Aorta (tissue), 5 donors: ENCODE data around the gene GOLGA8N. TPM values are rescaled to one million over a fixed set of nuclear protein-coding genes. Genes with fewer than 3 reads are reported as not detected.

ENCODE experiments used
- ATAC-seq: fragments of 200-7000 bp; cut with Tn5 transposase; one replicate; pipeline ENCODE4 v1.9.1; 2022; ENCODE audit warnings: moderate library complexity; ENCODE audit not compliant: low FRiP score
- DNase-seq, 2 donors: peaks; one replicate each; pipeline ENCODE4 v3.0.0-alpha.2; 2020
- H3K27ac ChIP-seq, 2 donors: one replicate each; pipeline ENCODE4 v1.5.1; 2013; ENCODE audit warnings: low read length in 2 of 2, mild to moderate bottlenecking in 2 of 2, moderate library complexity in 2 of 2, control low read depth in 1 of 2, inconsistent platforms in 1 of 2, low read depth in 1 of 2
- H3K27me3 ChIP-seq, 2 donors: one replicate each; pipeline ENCODE4 v1.6.1; 2013; ENCODE audit warnings: control low read depth in 1 of 2, low read length in 1 of 2, mild to moderate bottlenecking in 1 of 2, moderate library complexity in 1 of 2; ENCODE audit not compliant: insufficient read depth in 2 of 2, control insufficient read depth in 1 of 2
- H3K36me3 ChIP-seq, 2 donors: one replicate each; pipeline ENCODE4 v1.6.1; 2013; ENCODE audit warnings: control low read depth in 1 of 2, low read length in 1 of 2, mild to moderate bottlenecking in 1 of 2; ENCODE audit not compliant: insufficient read depth in 2 of 2, control insufficient read depth in 1 of 2
- H3K4me1 ChIP-seq, 2 donors: one replicate each; pipeline ENCODE4 v1.6.1; 2013; ENCODE audit warnings: low read length in 2 of 2, control low read depth in 1 of 2, mild to moderate bottlenecking in 1 of 2, moderate library complexity in 1 of 2; ENCODE audit not compliant: insufficient read depth in 2 of 2, control insufficient read depth in 1 of 2
- H3K4me3 ChIP-seq, 2 donors: one replicate each; pipeline ENCODE4 v1.5.1; 2013; ENCODE audit warnings: low read length in 2 of 2, control low read depth in 1 of 2, mild to moderate bottlenecking in 1 of 2
- H3K9me3 ChIP-seq: one replicate; pipeline ENCODE4 v1.6.1; 2013; ENCODE audit warnings: mild to moderate bottlenecking, low read length; ENCODE audit not compliant: control insufficient read depth
- WGBS, 2 donors: extraction: QIAGEN DNeasy Blood & Tissue Kit; methylation state at CpG; one replicate each; pipeline ENCODE4 v1.1.7; 2013; 5-methylcytosine and 5-hydroxymethylcytosine counted together
- intact Hi-C, 2 donors: fragments of 100-400 bp; cut with DNase I; formaldehyde crosslinking; loops; one replicate each; pipeline versions ENCODE4 v1.14.2 to v1.15.0; 2022
- polyA plus RNA-seq, 2 donors: library from polyadenylated mRNA; stranded (reverse); fragments of 200-250 nt; gene quantifications; one replicate each; pipeline ENCODE4 v1.2.3, GENCODE V29; 2013
- total RNA-seq, 2 donors: library from RNA; stranded (reverse); fragmentation: NEBNext Ultra II Directional; extraction: Animal tissue kit (Norgen Biotek cat#: 25700); gene quantifications; one replicate each; pipeline ENCODE4 v1.2.1, GENCODE V29; 2021
- donor health status: healthy with polysubstance abuse.
- donor health status: Bipolar disorder and iron deficiency.
- donor health status: DM: no; HTN: no; CAD: no.
- donor health status: DM: no; HTN: no; CAD: no.
- donor health status: DM: yes; HTN: yes; CAD: no.

The GOLGA8N gene
- total and polyA plus RNA-seq, 4 donors, result 2.1 to 38.9 (median 17.9) TPM

GRCh38 chr15:32642667-32643435 lies 49.6 kb downstream of the GOLGA8N start:
- no peaks in the 10 kb centered on the region for H3K4me1 ChIP-seq
- WGBS, 2 donors, result 86 to 88% methylated on average over 5 of the region's 5 CpGs
- no peaks in the 10 kb centered on the region for H3K27me3 ChIP-seq
- intact Hi-C loops, result no loop called here
- H3K4me3 ChIP-seq, result no peak overlapping the region
- DNase-seq (no peak), ATAC-seq (no peak)
- no peaks in the 10 kb centered on the region for H3K36me3 ChIP-seq
- H3K27ac ChIP-seq, result no peak overlapping the region
- H3K9me3 ChIP-seq, result no peaks in the 10 kb centered on the region

GRCh38 chr15:32643907-32644445 lies 50.7 kb downstream of the GOLGA8N start:
- H3K9me3 ChIP-seq, result no peaks in the 10 kb centered on the region
- intact Hi-C loops, result no loop called here
- H3K27ac ChIP-seq, result no peak overlapping the region
- no peaks in the 10 kb centered on the region for H3K36me3 ChIP-seq
- 97 to 100% methylated on average over 1 of the region's 1 CpG for WGBS, 2 donors
- no peaks in the 10 kb centered on the region for H3K4me1 ChIP-seq
- H3K27me3 ChIP-seq, result no peaks in the 10 kb centered on the region
- DNase-seq (no peak), ATAC-seq (no peak)
- no peak overlapping the region for H3K4me3 ChIP-seq

- WGBS, 2 donors, result 63 to 66% methylated on average over 5 of the region's 5 CpGs
- H3K9me3 ChIP-seq, result no peaks in the 10 kb centered on the region
- no peaks in the 10 kb centered on the region for H3K27me3 ChIP-seq
- ATAC-seq (no peak), DNase-seq (no peak)
- H3K27ac ChIP-seq, result no peak overlapping the region
- no peak overlapping the region for H3K4me3 ChIP-seq
- no peaks in the 10 kb centered on the region for H3K4me1 ChIP-seq
- intact Hi-C loops, result no loop called here
- H3K36me3 ChIP-seq, result no peaks in the 10 kb centered on the region
Observed at GRCh38 chr15:32646291-32646690, 53.0 kb downstream of the GOLGA8N start.

- intact Hi-C loops, result no loop called here
- no peak overlapping the region for H3K4me3 ChIP-seq
- 47 to 48% methylated on average over 5 of the region's 5 CpGs for WGBS, 2 donors
Observed at GRCh38 chr15:32649342-32649741, 56.1 kb downstream of the GOLGA8N start.

GRCh38 chr15:32651229-32651837 lies 58.1 kb downstream of the GOLGA8N start:
- 44% methylated on average over 6 of the region's 6 CpGs for WGBS, 2 donors
- peak; percentile 80 for ATAC-seq
- Histone ChIP-seq H3K9me3 (no peaks in the 10 kb centered on the region), H3K4me1 (no peaks in the 10 kb centered on the region), H3K27me3 (no peaks in the 10 kb centered on the region), H3K27ac (no peak overlapping the region), H3K4me3 (no peak overlapping the region), H3K36me3 (no peaks in the 10 kb centered on the region)
- DNase-seq, result no peak
- intact Hi-C loops, result no loop called here

More at GRCh38 chr15:32649342-32649741, 56.1 kb downstream of the GOLGA8N start:
- Histone ChIP-seq H3K4me1 (no peaks in the 10 kb centered on the region), H3K27ac (no peak overlapping the region), H3K36me3 (no peaks in the 10 kb centered on the region), H3K9me3 (no peaks in the 10 kb centered on the region), H3K27me3 (no peaks in the 10 kb centered on the region)
- ATAC-seq (no peak), DNase-seq (no peak)

GRCh38 chr15:32652178-32652577 lies 58.9 kb downstream of the GOLGA8N start:
- no peak overlapping the region for H3K27ac ChIP-seq
- WGBS, 2 donors, result 81 to 84% methylated on average over 3 of the region's 3 CpGs
- H3K4me1 ChIP-seq, result no peaks in the 10 kb centered on the region
- no peaks in the 10 kb centered on the region for H3K9me3 ChIP-seq
- no peak for DNase-seq
- ATAC-seq, result no peak
- H3K4me3 ChIP-seq, result no peak overlapping the region
- no peaks in the 10 kb centered on the region for H3K27me3 ChIP-seq
- intact Hi-C loops, result no loop called here
- no peaks in the 10 kb centered on the region for H3K36me3 ChIP-seq

- no peaks in the 10 kb centered on the region for H3K27me3 ChIP-seq
- 73 to 86% methylated on average over 4 of the region's 4 CpGs for WGBS, 2 donors
- H3K27ac ChIP-seq, result no peak overlapping the region
- H3K36me3 ChIP-seq, result no peaks in the 10 kb centered on the region
- no peaks in the 10 kb centered on the region for H3K9me3 ChIP-seq
- no peak overlapping the region for H3K4me3 ChIP-seq
- no peak for ATAC-seq
- DNase-seq, result no peak
- H3K4me1 ChIP-seq, result peaks cover 0 to 2% of the 10 kb centered on the region in 2 donors
- intact Hi-C loops, result no loop called here
Observed at GRCh38 chr15:32656091-32656490, 62.8 kb downstream of the GOLGA8N start.

- Histone ChIP-seq H3K36me3 (no peaks in the 10 kb centered on the region), H3K4me3 (no peak overlapping the region), H3K27me3 (no peaks in the 10 kb centered on the region), H3K9me3 (no peaks in the 10 kb centered on the region), H3K27ac (no peak overlapping the region), H3K4me1 (peaks cover 0 to 2% of the 10 kb centered on the region in 2 donors)
- DNase-seq, result no peak
- intact Hi-C loops, result no loop called here
- 97 to 98% methylated on average over 9 of the region's 9 CpGs for WGBS, 2 donors
- no peak for ATAC-seq
Observed at GRCh38 chr15:32656496-32656895, 63.2 kb downstream of the GOLGA8N start.
